Gastroesophageal sphincter (tissue), 3 donors: Measurements from ENCODE around the gene DUSP5.

ENCODE experiments used
- POLR2A ChIP-seq, 2 donors: fragments of 450-650 bp; IDR thresholded peaks; one replicate each; pipeline ENCODE4 v1.6.1; 2017; ENCODE audit warnings: antibody characterized with exemption in 2 of 2, mild to moderate bottlenecking in 2 of 2, moderate library complexity in 1 of 2
- TF ChIP-seq, protein P1 (sequence below), 4 experiments: fragments of 200-600 bp in 2 of 4; fragments of 450-650 bp in 2 of 4; sonication (generic) in 1 of 4; IDR thresholded peaks; one replicate each; pipeline ENCODE4 v1.5.1; 2017 to 2019; ENCODE audit warnings: antibody characterized with exemption in 4 of 4, mild to moderate bottlenecking in 2 of 4, moderate library complexity in 2 of 4

DNA sequence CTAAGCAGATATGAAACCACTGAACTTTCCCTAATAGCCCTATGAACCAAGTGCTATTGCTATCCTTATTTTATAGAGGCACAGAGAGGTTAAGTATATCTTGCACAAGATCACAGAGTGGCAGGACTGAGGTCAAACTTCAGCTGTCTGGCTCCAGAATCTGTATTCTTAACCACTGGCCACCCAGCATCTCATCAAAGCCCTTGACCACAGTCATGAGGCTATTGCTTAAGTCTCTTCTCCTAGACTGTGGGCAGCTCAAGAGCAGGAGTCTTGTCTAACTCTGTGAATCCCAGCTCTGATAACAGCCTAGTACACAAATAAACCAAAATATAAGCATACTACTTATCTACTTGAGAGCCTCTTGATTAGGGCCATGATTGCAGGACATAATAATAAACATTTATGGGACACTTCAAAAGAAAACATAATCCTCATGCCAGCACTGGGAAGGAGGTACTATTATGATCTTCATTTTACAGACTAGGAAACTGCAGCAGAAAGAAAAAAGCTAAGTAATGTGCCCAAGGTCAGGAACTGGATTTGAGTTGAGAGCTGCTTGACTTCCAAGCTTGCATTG, 47.3 kb downstream of the DUSP5 start:
- TF ChIP-seq, protein P1, sequence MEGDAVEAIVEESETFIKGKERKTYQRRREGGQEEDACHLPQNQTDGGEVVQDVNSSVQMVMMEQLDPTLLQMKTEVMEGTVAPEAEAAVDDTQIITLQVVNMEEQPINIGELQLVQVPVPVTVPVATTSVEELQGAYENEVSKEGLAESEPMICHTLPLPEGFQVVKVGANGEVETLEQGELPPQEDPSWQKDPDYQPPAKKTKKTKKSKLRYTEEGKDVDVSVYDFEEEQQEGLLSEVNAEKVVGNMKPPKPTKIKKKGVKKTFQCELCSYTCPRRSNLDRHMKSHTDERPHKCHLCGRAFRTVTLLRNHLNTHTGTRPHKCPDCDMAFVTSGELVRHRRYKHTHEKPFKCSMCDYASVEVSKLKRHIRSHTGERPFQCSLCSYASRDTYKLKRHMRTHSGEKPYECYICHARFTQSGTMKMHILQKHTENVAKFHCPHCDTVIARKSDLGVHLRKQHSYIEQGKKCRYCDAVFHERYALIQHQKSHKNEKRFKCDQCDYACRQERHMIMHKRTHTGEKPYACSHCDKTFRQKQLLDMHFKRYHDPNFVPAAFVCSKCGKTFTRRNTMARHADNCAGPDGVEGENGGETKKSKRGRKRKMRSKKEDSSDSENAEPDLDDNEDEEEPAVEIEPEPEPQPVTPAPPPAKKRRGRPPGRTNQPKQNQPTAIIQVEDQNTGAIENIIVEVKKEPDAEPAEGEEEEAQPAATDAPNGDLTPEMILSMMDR (IDR thresholded peaks at IDR 0.05): no peak
- no peak for TF ChIP-seq POLR2A (IDR thresholded peaks at IDR 0.05)
